Measurements from ENCODE around the gene MKNK2. TPM values are rescaled to one million over a fixed set of nuclear protein-coding genes. Genes with fewer than 3 reads are reported as not detected.
A peak's percentile ranks its signal among the peaks of the same experiment; 100 is the strongest.
"Not testable (repeated sequence)": the region's sequence is repeated elsewhere in the genome, so short reads cannot be mapped to it uniquely, and the experiment has no call there.

Gene MKNK2
- total RNA-seq, 2 donors from 2014 or later, result 211 to 261 TPM

DNA sequence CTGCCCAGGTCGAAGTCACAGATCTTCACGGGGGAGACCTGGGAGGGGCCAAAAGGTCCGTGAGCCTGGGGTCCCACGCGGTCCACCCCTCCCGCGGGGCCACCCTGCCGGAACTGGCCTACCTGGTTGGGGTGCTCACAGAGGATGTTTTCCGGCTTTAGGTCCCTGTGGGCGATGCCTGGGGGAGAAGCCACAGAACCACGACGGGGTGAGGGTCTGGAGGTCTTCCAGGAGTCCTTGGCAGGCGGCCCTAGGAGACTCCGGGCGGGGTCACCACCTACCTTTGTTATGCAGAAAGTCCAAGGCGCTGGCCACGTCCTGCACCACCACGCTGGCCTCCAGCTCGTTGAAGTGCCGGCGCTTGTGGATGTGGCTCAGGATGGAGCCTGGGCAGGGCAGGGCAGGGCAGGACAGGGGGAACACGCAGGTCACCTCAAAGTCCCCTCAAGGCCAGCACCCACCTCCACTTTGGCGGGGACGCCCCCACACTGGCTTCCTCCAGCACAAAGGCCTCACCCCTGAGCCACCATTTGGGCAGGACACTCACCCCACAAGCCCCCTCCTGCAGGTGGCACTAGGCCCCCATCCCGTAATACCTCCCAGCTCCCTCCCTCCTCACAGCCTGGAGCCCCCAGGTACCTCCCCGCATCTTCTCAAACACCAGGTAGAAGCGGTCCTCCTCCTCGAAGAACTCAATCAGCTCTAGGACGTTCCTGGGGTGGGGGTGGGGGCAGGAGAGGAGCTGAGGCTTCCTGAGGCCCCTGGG is 8.4 kb downstream of the MKNK2 start:
- DNase-seq (ENCODE audit: low spot score in 2 of 2) (no peak), ATAC-seq (no peak)
- Mint-ChIP-seq H3K36me3 (peaks cover 4 to 12% of the 10 kb centered on the region in 2 donors), H3K27ac (peak overlapping the region; percentile 36 to 86), H3K9me3 (no peaks in the 10 kb centered on the region)

DNA sequence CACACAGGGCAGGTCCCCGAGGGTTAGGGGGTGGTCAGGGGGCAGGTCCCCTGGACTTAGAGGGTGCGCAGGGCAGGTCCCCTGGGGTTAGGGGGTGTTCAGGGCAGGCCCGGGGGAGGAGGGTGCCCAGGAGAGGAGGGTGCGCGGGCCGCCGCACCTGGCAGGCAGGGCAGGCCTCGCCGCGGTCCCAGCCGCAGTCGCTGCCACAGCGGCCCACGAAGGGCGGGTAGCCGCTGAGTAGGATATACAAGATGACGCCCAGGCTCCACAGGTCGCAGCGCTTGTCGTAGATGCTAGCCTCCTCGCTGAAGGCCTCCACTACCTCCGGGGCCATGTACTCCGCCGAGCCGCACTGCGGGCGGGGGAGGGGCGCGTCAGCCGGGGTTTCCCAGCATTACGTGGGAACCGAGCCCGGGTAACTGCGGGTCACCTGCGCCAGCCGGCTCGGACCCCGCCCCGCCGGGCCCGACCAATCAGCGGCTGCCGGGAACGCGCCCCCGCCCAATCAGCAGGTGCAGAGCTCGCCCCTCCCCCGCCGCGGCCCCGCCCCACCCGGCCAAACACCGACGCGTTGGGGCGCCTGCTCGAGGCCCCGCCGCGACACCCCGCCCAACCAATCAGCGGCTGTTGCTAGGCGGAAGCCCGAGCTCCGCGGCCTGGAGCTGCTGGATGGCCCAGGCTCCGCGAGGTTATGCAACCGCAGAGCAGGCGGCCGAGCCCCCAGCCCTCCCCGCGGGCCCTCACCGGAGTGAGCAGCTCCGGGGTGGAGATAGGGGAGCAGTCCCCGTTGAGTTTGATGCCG is 9.2 kb downstream of the MKNK2 start:
- peaks cover 4 to 12% of the 10 kb centered on the region in 2 donors for H3K36me3 Mint-ChIP-seq
- peak; percentile 91 for ATAC-seq
- H3K27ac Mint-ChIP-seq, result peak overlapping the region; percentile 86 to 93

DNA sequence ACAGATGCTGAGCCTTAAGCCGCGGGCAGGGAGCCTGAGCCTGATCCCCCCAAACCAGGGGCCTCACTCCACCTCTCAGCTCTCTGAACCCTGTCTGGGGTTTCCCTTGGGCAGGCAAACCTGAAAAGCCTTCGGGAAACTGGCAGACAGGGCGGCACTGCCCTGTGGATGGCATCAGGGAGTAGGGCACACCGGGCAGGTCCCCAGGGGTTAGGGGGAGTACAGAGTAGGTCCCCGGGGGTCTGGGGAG is 9.7 kb downstream of the MKNK2 start:
- ATAC-seq, result no peak
- peak overlapping the region; percentile 86 to 93 for H3K27ac Mint-ChIP-seq

More for the DNA sequence above, 9.2 kb downstream of the MKNK2 start:
- peak; percentile 99 for DNase-seq (ENCODE audit: low spot score in 2 of 2)
- H3K9me3 Mint-ChIP-seq, result no peaks in the 10 kb centered on the region

DNA sequence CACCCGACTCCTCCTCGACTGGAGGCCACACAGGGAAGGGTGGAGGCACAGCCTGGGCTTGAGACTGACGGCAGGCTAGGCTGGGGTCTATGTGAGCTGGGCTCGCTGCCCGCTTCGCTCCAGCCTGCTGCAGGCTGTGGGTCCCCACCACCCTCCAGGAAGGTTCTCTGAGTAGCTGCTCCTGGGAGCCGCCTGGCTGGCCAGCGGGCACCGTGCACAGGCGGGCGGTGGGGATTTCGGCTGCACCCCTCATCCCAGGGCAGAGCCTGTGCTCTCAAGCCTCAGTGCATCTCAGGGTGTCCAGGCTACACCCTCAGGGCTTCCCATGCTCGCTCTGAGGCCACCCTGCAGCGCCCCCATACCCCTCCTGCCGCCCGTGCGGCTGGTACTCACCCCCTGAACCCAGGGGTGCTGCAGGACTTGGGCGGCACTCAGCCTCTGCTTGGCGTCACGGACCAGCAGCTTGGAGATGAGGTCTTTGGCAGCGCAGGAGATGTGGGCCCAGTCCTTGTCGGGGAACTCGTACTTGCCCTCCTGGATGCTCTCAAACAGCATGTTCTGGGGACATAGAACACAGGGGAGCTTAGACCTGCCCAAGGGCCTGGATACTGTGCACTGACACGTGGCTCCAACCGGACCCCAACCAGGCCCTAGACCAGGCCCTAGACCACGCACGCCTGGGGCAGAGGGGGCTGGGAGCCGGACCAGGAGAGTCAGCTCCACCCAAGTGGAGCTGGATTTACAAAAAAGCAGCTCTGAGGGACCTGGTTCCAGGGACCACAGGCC is 10.2 kb downstream of the MKNK2 start:
- no peak for ATAC-seq
- Mint-ChIP-seq H3K27ac (peak overlapping the region; percentile 86 to 93), H3K9me3 (no peaks in the 10 kb centered on the region), H3K36me3 (peaks cover 4 to 12% of the 10 kb centered on the region in 2 donors)
- no peak for DNase-seq (ENCODE audit: low spot score in 2 of 2)

More for the DNA sequence above, 9.7 kb downstream of the MKNK2 start:
- H3K36me3 Mint-ChIP-seq, result peaks cover 4 to 12% of the 10 kb centered on the region in 2 donors
- no peaks in the 10 kb centered on the region for H3K9me3 Mint-ChIP-seq
- DNase-seq (ENCODE audit: low spot score in 2 of 2), result no peak

DNA sequence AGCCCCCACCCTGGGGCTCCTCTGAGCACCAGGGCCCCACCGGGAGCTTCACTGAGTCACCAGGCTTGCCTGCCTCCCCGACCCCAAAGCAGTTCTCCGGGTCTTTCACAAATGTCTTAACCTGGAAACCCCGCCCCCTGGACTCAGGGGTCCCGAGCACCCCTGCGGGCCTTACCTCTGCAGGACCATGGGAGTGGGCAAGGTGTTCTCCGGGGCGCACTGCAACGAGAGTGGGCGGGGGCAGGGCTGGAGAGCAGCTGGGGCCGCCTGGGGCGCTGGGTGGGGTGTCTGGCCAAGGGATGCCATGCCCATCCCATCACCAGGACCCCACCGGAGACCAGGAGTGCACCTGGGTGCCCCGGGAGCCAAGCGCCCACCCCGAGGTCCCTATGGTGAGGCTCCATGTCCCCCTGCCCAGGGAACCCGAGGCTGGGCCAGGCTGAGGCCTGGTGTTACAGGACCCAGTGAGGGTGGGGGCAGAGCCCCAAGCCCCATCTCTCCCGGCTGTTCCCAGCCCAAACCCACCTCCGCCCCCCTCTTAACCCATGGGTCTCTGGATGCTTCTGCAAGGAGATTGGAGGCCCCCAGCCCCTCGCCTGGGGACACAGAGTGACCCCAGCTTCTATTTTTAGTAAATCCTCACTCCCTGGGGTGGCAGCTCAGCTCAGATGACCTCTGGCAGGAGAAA is 10.9 kb downstream of the MKNK2 start:
- H3K27ac Mint-ChIP-seq, result peak overlapping the region in 1 of 2 donors; percentile 86
- DNase-seq (ENCODE audit: low spot score in 2 of 2) (no peak), ATAC-seq (no peak)
- H3K9me3 Mint-ChIP-seq, result peaks cover 0 to 4% of the 10 kb centered on the region in 2 donors
- peaks cover 4 to 15% of the 10 kb centered on the region in 2 donors for H3K36me3 Mint-ChIP-seq

DNA sequence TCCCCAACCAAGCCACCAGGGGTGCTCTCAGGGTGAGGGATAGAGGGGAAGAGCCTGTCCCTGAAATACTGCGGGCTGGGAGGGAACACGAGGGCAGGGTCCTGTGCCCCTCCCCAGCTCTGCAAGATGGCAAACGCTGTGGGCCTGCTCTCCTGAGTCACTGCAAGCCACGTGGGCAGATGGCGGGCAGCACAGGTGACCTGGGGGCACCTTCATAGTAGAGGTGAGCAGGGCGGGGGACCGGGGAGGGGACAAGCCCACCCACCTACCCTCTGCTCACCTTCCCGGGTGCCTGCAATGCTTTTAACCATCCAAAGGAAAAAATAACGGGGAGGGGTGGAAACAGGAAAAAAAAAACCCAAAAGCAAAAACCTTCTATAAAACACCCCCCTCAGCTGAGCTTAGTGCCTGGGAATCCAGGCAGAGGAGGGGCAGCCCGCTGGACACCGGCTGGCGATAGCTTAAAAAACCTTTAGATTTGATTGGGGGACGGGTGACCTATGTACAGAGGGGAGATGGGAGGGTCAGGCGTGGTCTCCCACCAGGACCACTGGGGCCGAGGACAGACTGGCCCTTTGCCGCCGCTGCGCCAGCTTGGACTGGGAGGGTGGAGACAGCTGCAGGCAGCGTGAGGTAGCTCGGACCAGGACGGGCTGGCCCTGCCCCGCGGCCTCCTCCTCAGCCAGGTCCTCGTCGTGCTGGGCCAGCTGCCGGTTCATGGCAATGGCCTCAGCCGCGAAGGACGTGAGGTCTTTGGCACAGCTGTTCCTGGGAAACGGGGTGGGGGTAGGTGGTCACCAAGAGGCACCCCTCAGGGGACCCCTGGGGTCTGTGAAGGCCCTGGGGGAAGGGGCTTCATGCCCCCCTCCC is 11.7 kb downstream of the MKNK2 start:
- peak overlapping the region; percentile 39 to 50 for H3K27ac Mint-ChIP-seq
- DNase-seq (ENCODE audit: low spot score in 2 of 2) (no peak), ATAC-seq (no peak)
- H3K36me3 Mint-ChIP-seq, result peaks cover 4 to 20% of the 10 kb centered on the region in 2 donors
- H3K9me3 Mint-ChIP-seq, result peaks cover 0 to 5% of the 10 kb centered on the region in 2 donors

DNA sequence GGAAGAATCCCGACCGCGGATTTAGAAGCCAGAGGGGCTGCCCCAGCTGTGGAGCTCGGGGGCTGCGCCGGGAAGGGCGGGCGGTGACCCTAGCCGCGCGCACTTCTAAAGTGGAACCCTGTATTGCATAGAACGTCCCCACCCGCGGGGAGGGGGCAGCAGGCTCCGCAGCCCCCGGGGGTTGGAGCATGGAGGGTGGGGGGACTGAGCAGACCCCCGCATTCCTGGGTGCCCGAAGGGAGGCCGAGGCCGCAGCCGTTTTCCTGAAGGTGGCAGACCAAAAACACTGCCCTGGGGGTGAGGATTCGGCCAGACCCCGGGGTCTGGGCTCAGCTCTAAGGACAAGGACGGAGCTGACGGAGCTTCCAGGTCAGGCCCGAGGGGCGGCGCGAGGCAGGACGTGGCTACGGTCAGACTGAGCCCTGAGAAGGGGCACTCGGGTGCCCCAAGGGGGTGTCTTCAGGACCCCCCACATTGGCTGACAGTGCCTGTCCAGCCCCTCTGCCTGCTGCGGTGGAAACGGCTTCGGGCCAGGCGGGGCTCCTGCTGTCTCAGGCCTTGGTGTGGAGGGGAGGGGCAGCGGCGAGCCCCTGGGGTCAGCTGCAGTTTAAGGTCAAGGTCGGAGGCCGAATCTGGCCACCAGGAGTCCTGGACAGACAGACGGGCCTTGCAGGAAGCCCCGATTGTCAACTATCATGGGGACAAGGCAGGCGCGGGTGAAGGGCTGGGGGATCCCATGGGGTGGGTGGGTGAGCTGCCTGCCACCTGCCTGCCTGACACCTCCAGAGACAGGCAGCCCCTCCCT is 12.6 kb downstream of the MKNK2 start:
- ATAC-seq (no peak), DNase-seq (ENCODE audit: low spot score in 2 of 2) (no peak)
- Mint-ChIP-seq H3K27ac (peak overlapping the region in 1 of 2 donors; percentile 39), H3K36me3 (peaks cover 4 to 20% of the 10 kb centered on the region in 2 donors), H3K9me3 (peaks cover 0 to 5% of the 10 kb centered on the region in 2 donors)

DNA sequence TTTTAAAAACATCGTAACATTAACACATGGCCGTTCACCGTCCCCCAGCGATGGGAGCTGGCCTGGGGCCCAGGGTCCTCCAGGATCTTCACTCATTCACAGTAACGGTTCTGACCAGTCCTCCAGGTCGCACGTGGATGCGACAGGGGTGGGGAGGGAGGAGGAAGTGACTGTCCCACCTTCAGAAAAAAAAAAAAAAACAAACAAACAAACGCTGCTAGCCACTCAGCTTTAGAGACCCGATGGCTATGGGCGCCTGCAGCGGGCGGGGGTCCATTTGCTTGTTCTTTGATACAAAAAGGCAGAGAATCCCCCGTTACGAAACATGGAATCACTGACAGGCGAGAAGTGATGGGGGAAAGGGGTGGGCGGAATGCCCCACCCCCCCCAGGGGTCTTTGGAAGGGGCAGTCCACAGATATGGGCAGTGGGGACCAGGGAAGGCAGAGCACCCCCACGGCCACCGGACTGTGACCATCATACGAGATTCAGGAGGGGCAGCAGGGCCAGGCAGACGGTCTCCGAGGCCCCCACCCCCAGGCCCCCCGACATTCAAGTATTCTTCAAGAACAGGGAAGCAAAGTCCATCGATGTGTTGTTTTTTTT is 13.3 kb downstream of the MKNK2 start:
- Mint-ChIP-seq H3K27ac (peak overlapping the region in 1 of 2 donors; percentile 87), H3K36me3 (peaks cover 4 to 20% of the 10 kb centered on the region in 2 donors), H3K9me3 (peaks cover 0 to 5% of the 10 kb centered on the region in 2 donors)
- DNase-seq (ENCODE audit: low spot score in 2 of 2) (no peak), ATAC-seq (no peak)

DNA sequence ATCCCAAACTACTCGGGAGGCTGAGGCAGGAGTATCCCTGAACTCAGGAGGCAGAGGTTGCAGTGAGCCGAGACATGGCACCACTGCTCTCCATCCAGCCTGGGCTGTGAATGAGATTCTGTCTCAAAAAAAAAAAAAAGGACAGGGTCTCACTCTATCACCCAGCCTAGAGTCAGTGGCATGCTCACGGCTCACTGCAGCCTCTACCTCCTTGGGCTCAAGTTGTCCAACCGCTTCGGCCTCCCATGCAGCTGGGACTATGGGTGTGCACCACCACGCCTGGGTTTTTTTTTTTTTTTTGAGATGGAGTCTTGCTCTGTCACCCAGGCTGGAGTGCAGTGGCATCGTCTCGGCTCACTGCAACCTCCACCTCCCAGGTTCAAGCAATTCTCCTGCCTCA is 14.6 kb downstream of the MKNK2 start:
- Mint-ChIP-seq H3K27ac (peak overlapping the region in 1 of 2 donors; percentile 65), H3K9me3 (peaks cover 0 to 5% of the 10 kb centered on the region in 2 donors), H3K36me3 (peaks cover 4 to 19% of the 10 kb centered on the region in 2 donors)
- DNase-seq (ENCODE audit: low spot score in 2 of 2), result no peak
- no peak for ATAC-seq

DNA sequence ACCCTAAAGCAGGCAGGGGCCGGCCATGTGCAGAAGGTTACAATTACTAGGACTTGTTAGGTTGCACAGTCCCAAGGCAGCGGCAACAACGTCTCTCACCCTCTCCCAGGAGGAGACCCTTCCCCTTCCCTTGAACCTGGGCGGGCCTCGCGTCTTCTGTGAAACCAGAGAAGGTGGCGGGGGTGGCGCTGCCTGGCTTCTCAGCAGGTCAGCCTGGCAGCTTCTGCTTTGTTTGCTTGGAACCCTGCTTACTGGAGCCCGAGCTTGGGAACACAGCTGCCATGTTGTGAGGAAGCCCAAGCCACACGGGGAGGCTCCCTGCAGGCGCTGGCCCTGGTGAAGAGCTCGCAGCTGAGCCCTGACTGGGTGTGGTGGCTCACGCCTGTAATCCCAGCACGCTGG is 15.5 kb downstream of the MKNK2 start:
- no peak for DNase-seq (ENCODE audit: low spot score in 2 of 2)
- H3K27ac Mint-ChIP-seq, result no peak overlapping the region

DNA sequence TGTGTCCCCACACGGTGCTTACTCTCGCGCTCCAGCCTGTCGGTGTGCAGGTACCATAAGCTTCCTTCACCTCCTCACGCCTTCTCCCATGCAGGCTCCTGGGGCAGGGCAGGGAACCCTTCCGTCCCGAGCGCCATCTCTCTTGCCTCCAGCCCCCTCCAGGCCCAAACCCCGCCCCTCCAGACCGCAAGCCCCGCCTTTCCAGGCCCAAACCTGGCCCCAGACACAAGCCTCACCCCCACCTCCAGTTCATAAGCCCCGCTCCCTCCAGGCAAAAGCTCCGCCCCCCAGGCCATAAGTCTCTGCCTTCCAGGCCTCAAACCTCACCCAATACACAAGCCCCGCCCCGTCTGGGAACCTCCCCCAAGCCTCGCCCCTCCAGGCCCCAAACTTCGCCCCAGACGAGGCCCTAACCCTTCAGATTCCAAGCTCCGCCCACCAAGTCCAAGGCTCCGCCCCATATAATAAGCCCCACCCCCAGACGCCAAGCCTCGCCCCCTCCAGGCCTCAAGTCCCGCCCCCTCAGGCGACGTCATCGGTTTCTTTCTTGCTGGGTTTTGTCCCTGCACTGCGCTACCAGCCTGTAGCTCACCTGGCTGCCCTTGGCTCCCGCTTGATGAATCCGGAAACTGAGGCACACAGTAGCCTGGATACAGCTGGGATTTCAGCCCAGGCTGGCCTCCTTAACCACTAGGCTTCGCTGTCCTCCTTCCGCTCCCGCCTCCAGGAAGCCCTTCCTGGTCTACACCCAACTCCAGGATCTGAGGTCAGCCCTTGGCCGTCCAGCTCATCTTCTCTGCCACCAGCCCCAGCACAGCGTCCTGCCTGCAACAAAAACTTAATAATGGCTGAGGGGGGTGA is 16.1 kb downstream of the MKNK2 start:
- ATAC-seq (peak in 1 of 2 donors; percentile 67), DNase-seq (ENCODE audit: low spot score in 2 of 2) (peak in 1 of 2 donors; percentile 72)
- H3K36me3 Mint-ChIP-seq, result peaks cover 0 to 13% of the 10 kb centered on the region in 2 donors
- peak overlapping the region in 1 of 2 donors; percentile 66 for H3K27ac Mint-ChIP-seq
- H3K9me3 Mint-ChIP-seq, result peaks cover 0 to 5% of the 10 kb centered on the region in 2 donors

More for the DNA sequence above, 15.5 kb downstream of the MKNK2 start:
- ATAC-seq, result no peak
- peaks cover 0 to 5% of the 10 kb centered on the region in 2 donors for H3K9me3 Mint-ChIP-seq
- peaks cover 0 to 13% of the 10 kb centered on the region in 2 donors for H3K36me3 Mint-ChIP-seq

DNA sequence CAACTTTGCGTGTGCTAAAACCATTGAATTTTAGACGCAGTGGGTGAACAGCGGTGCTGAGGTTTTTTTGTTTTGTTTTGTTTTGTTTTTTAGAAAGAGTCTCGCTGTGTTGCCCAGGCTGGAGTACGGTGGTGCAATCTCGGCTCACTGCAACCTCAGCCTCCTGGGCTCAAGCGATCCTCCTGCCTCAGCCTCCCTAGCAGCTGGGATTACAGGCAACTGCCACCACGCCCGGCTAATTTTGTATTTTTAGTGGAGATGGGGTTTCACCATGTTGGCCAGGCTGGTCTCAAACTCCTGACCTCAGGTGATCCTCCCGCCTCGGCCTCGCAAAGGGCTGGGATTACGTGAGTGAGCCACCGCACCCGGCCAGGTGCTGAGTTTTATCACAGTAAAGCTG is 16.8 kb downstream of the MKNK2 start:
- DNase-seq (ENCODE audit: low spot score in 2 of 2); ATAC-seq; H3K9me3 Mint-ChIP-seq; H3K27ac Mint-ChIP-seq: not testable (repeated sequence)
- H3K36me3 Mint-ChIP-seq, result peaks cover 0 to 11% of the 10 kb centered on the region in 2 donors

DNA sequence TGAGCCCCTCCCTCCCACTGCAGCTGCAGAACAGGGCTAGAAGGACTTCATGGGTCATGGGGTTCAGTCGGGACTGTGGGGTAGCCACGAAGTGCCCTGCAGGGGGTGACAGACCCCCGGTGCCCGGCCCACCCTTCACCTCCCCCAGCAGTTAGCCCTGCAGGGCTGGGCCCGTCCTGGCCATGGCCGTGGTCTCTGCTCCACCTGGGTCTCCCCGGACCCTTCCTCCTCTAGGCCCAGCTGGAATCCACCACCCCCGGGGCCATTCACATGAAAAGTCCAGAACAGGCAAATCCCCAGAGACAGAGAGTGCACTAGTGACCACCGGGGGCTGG is 17.3 kb downstream of the MKNK2 start:
- no peak for DNase-seq (ENCODE audit: low spot score in 2 of 2)
- no peak for ATAC-seq
- Mint-ChIP-seq H3K9me3 (peaks cover 0 to 5% of the 10 kb centered on the region in 2 donors), H3K36me3 (peaks cover 0 to 7% of the 10 kb centered on the region in 2 donors), H3K27ac (no peak overlapping the region)

All from activated naive CD4-positive, alpha-beta T cell treated with anti-CD3 and anti-CD28 coated beads, Interleukin-2, amount 50 U/mL, for 72 hours (primary cell).